T-helper 17 cell (primary cell): ENCODE results near the gene MIOX. TPM values are rescaled to one million over a fixed set of nuclear protein-coding genes. Genes with fewer than 3 reads are reported as not detected.

Source experiments
- ATAC-seq: fragments of 150-1000 bp; cut with Tn5 transposase; 2 replicates; pipeline ENCODE4 v1.10.0; 2021; ENCODE audit warnings: mild to moderate bottlenecking, moderate library complexity
- DNase-seq, 3 donors: peaks; one replicate each; pipeline versions ENCODE4 v3.0.0 to v3.0.0-alpha.2; 2020 to 2021
- H3K9me3 ChIP-seq: one replicate; pipeline ENCODE4 v1.7.0; 2013; ENCODE audit warnings: low read length, mild to moderate bottlenecking; ENCODE audit not compliant: control insufficient read depth, poor library complexity, severe bottlenecking
- H3K27ac Mint-ChIP-seq: one replicate; pipeline ENCODE4 v1.8.0; 2022; ENCODE audit warnings: mild to moderate bottlenecking, moderate library complexity, mixed read lengths
- H3K27me3 Mint-ChIP-seq: one replicate; pipeline ENCODE4 v1.8.0; 2022; ENCODE audit warnings: mixed read lengths
- H3K36me3 Mint-ChIP-seq: one replicate; pipeline ENCODE4 v1.8.0; 2022; ENCODE audit warnings: low read depth, mixed read lengths
- H3K4me1 Mint-ChIP-seq: one replicate; pipeline ENCODE4 v1.8.0; 2022; ENCODE audit warnings: mild to moderate bottlenecking, mixed read lengths
- H3K4me3 Mint-ChIP-seq: one replicate; pipeline ENCODE4 v1.8.0; 2022; ENCODE audit warnings: mild to moderate bottlenecking, moderate library complexity, mixed read lengths
- total RNA-seq, 4 donors: library from RNA in 2 of 4; stranded (reverse) in 2 of 4; gene quantifications; one replicate each; pipeline ENCODE4 v1.2.3 and lab custom pipeline; 2022 to 2026

MIOX gene
- total RNA-seq, 2 donors from 2014 or later, result not detected

- ATAC-seq (no peak), DNase-seq (no peak)
- H3K4me3 Mint-ChIP-seq, result no peak overlapping the region
- H3K36me3 Mint-ChIP-seq, result peaks cover 2% of the 10 kb centered on the region
- no peaks in the 10 kb centered on the region for H3K9me3 ChIP-seq
- peaks cover 7% of the 10 kb centered on the region for H3K4me1 Mint-ChIP-seq
- H3K27ac Mint-ChIP-seq, result no peak overlapping the region
- H3K27me3 Mint-ChIP-seq, result no peaks in the 10 kb centered on the region
Measured at GRCh38 chr22:50461536-50461935, 25.1 kb upstream of the MIOX start.

DNA sequence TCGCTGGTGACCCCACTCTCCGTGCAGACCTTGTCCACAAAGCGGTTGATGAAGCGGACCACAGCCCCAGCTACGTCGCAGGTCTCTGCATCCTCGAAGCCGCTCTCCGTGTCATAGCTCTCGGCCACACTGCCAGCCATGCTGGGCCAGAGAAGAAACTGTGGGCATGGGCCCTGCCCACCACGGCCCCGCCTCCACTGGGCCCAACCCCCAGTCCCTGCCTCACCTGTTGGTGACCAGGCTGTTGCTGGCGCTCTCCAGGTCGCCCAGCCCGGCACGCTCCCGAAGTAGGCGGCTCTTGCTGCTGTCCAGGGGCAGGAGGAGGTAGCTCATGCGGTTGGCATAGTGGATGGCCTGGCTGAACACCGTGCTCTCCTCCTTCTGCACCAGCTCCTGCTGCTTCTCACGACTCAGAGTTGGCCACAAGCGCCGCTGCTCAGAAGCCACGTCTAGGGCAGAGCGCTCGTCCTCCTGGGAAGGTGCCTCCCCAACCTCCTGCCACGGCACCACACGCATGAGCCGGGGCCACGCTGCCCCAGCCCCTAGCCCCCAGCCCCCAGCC lies 24.6 kb upstream of the MIOX start:
- Mint-ChIP-seq H3K4me1 (peaks cover 8% of the 10 kb centered on the region), H3K4me3 (no peak overlapping the region), H3K36me3 (peaks cover 7% of the 10 kb centered on the region), H3K27me3 (no peaks in the 10 kb centered on the region), H3K27ac (no peak overlapping the region)
- no peak for ATAC-seq
- no peaks in the 10 kb centered on the region for H3K9me3 ChIP-seq
- DNase-seq, result no peak

DNA sequence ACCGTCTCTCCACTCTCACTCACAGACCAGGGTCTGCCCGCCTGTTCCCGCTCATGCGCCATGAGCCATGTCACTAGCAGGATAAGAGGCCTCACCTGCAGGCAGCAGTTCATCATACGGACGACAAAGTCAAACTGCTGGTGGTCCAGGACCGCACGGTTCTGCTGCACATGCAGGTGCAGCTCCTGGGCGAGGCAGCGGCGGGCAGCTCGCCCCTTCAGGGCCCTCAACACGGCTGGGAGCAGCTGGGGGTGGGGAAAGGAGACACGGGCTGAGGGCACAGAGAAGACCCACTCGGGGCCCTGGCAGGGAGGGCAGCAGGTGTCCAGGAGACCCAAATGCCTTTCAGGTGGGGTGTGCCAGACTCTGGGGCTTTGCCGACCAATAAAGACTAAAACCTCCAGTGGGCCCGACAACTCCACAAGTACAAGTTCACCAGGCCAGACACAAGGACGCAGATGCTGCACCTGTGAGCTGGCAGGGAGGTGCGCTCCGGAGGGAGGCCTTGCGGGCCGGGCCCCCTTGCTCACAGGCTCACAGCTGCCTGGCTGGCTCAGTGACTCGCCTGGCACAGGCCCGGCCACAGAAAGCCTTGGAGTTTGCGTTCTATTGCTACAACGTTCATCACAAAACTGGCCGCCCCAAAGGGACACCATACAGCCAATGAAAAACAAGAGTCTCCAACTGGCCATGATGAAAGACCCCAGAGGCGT lies 23.3 kb upstream of the MIOX start:
- H3K4me3 Mint-ChIP-seq, result no peak overlapping the region
- H3K9me3 ChIP-seq, result no peaks in the 10 kb centered on the region
- no peak overlapping the region for H3K27ac Mint-ChIP-seq
- peaks cover 7% of the 10 kb centered on the region for H3K36me3 Mint-ChIP-seq
- DNase-seq (no peak), ATAC-seq (no peak)
- H3K4me1 Mint-ChIP-seq, result peaks cover 8% of the 10 kb centered on the region
- H3K27me3 Mint-ChIP-seq, result no peaks in the 10 kb centered on the region

GRCh38 chr22:50464451-50464850 lies 22.2 kb upstream of the MIOX start:
- Mint-ChIP-seq H3K36me3 (peaks cover 7% of the 10 kb centered on the region), H3K4me1 (peaks cover 14% of the 10 kb centered on the region), H3K4me3 (no peak overlapping the region), H3K27ac (no peak overlapping the region), H3K27me3 (no peaks in the 10 kb centered on the region)
- ATAC-seq (no peak), DNase-seq (no peak)
- H3K9me3 ChIP-seq, result no peaks in the 10 kb centered on the region

DNA sequence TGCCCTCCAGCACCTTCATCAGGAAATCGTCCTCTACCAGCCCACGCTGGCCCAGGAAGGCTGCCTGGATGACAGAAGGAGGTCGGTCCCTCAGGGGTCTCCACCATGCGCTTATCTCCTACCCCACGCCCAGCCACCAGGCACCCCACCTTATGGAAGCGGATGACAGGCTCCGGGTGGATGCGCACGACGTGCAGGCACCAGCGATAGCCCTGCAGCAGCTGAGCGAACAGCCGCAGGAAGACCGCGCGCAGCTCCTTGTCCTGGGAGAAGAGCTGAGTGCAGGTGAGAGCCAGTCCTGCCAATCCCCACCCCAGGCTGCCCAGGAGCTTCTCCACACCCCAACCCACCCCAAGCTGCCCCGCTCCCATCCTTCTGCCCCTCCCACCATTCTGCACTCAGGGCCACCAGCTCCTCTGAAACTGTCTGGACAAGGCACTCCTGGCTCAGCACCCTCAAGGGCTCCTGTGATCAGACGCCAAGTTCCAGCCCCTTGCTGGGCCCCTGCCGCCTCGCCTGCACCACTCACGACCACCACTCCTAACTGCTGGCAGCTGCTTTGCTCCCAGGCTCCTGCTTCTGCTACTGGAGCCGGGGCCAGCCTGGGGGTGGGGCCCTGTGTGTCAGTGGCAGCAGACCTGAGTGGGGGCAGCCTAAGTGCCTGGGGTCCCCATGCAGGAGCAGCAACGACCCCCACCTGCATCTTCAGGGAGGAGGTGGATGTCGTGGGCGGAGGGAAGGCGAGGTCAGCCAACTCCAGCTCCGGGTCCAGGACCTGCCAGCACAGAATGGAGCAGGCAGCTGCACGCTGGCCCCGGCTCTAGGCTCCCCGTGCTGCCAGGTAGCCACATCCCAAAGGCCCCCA lies 21.4 kb upstream of the MIOX start:
- DNase-seq, result no peak
- Mint-ChIP-seq H3K36me3 (peaks cover 7% of the 10 kb centered on the region), H3K4me3 (no peak overlapping the region), H3K27me3 (no peaks in the 10 kb centered on the region), H3K27ac (no peak overlapping the region), H3K4me1 (peaks cover 16% of the 10 kb centered on the region)
- no peaks in the 10 kb centered on the region for H3K9me3 ChIP-seq
- ATAC-seq, result no peak

DNA sequence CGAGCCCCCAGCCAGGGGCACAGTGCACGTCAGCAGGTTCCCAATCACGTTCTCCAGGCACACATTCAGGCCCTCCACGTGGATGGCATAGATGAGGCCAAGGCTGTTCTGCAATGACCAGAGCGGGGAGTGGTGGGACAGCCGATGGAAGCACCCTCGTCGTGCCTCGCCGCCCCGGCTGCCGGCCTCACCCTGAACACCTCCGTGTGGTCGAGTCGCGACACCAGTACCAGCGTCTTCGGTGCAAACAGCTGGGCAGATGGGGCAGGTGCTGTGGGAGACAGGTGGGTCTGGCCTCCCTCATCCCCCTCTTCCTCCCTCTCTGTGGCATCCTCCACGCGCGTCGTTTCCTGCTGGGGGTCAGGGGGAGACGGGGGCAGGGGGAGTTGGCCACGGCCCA lies 19.3 kb upstream of the MIOX start:
- H3K4me1 Mint-ChIP-seq, result peaks cover 31% of the 10 kb centered on the region
- no peak overlapping the region for H3K4me3 Mint-ChIP-seq
- H3K27ac Mint-ChIP-seq, result peak overlapping the region; percentile 74
- no peaks in the 10 kb centered on the region for H3K27me3 Mint-ChIP-seq
- peaks cover 4% of the 10 kb centered on the region for H3K36me3 Mint-ChIP-seq
- H3K9me3 ChIP-seq, result no peaks in the 10 kb centered on the region
- DNase-seq (no peak), ATAC-seq (no peak)

GRCh38 chr22:50467773-50468440 lies 18.8 kb upstream of the MIOX start:
- no peak for ATAC-seq
- H3K4me1 Mint-ChIP-seq, result peaks cover 35% of the 10 kb centered on the region
- DNase-seq, result no peak
- H3K27me3 Mint-ChIP-seq, result no peaks in the 10 kb centered on the region
- peaks cover 4% of the 10 kb centered on the region for H3K36me3 Mint-ChIP-seq
- H3K4me3 Mint-ChIP-seq, result no peak overlapping the region
- no peaks in the 10 kb centered on the region for H3K9me3 ChIP-seq
- H3K27ac Mint-ChIP-seq, result peak overlapping the region; percentile 97

- no peak for DNase-seq
- H3K4me1 Mint-ChIP-seq, result peaks cover 42% of the 10 kb centered on the region
- H3K36me3 Mint-ChIP-seq, result peaks cover 7% of the 10 kb centered on the region
- no peak for ATAC-seq
- peak overlapping the region; percentile 97 for H3K27ac Mint-ChIP-seq
- peak overlapping the region; percentile 82 for H3K4me3 Mint-ChIP-seq
- no peaks in the 10 kb centered on the region for H3K9me3 ChIP-seq
- H3K27me3 Mint-ChIP-seq, result no peaks in the 10 kb centered on the region
Measured at GRCh38 chr22:50468626-50469025, 18.0 kb upstream of the MIOX start.

GRCh38 chr22:50469377-50470305 lies 17.0 kb upstream of the MIOX start:
- no peaks in the 10 kb centered on the region for H3K27me3 Mint-ChIP-seq
- peak; percentile 90 for ATAC-seq
- peaks cover 7% of the 10 kb centered on the region for H3K36me3 Mint-ChIP-seq

GRCh38 chr22:50470491-50470890 lies 16.2 kb upstream of the MIOX start:
- ATAC-seq (no peak), DNase-seq (no peak)
- Mint-ChIP-seq H3K4me1 (peaks cover 51% of the 10 kb centered on the region), H3K4me3 (peak overlapping the region; percentile 82), H3K27ac (peak overlapping the region; percentile 97), H3K27me3 (no peaks in the 10 kb centered on the region), H3K36me3 (peaks cover 7% of the 10 kb centered on the region)
- H3K9me3 ChIP-seq, result no peaks in the 10 kb centered on the region

More at GRCh38 chr22:50469377-50470305, 17.0 kb upstream of the MIOX start:
- H3K9me3 ChIP-seq, result no peaks in the 10 kb centered on the region
- H3K4me3 Mint-ChIP-seq, result peak overlapping the region; percentile 82
- H3K4me1 Mint-ChIP-seq, result peaks cover 47% of the 10 kb centered on the region
- peak; percentile 88 to 97 (median 92) for DNase-seq
- H3K27ac Mint-ChIP-seq, result peak overlapping the region; percentile 97

GRCh38 chr22:50471197-50471847 lies 15.3 kb upstream of the MIOX start:
- Mint-ChIP-seq H3K36me3 (peaks cover 7% of the 10 kb centered on the region), H3K27ac (peak overlapping the region; percentile 97), H3K4me3 (peak overlapping the region; percentile 82), H3K27me3 (no peaks in the 10 kb centered on the region), H3K4me1 (peaks cover 50% of the 10 kb centered on the region)
- no peak for DNase-seq
- no peak for ATAC-seq
- H3K9me3 ChIP-seq, result no peaks in the 10 kb centered on the region

DNA sequence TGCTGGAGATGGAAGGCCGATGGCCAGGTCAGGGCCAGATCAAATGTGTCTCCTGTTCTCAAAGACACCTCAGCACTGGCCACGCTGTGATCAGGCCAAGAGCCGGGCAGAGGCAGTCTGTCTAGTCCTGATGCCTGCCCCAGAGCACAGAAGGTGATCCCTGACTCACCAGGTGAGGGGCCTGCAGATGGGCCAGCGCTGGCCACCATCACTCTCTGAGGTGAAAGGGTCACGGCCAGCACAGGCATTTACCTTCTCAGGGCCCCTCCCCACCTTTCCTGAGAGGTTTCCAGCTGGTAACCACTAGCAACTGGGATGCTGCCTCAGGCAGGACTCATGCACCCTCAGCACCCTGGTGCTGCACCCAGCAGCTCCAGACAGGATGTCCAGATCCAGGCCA lies 14.7 kb upstream of the MIOX start:
- Mint-ChIP-seq H3K36me3 (peaks cover 3% of the 10 kb centered on the region), H3K4me3 (peak overlapping the region; percentile 99), H3K4me1 (peaks cover 47% of the 10 kb centered on the region), H3K27me3 (no peaks in the 10 kb centered on the region), H3K27ac (peak overlapping the region; percentile 97)
- ATAC-seq, result no peak
- no peaks in the 10 kb centered on the region for H3K9me3 ChIP-seq
- DNase-seq, result no peak
